Activated T-cell treated with anti-CD3 and anti-CD28 coated beads, Interleukin-2, amount 50 U/mL, for 24 hours (primary cell): ENCODE results near the gene ZSCAN21.
A peak's percentile ranks its signal among the peaks of the same experiment; 100 is the strongest.
"Not testable (repeated sequence)": the region's sequence is repeated elsewhere in the genome, so short reads cannot be mapped to it uniquely, and the experiment has no call there.

Experiments
- DNase-seq: peaks from one replicate; pipeline ENCODE4 v3.0.0-alpha.2; 2020
- H3K27ac Mint-ChIP-seq: 2 replicates; pipeline ENCODE4 v1.8.0; 2020; ENCODE audit warnings: mild to moderate bottlenecking, mixed read lengths
- H3K27me3 Mint-ChIP-seq: 2 replicates; pipeline ENCODE4 v1.8.0; 2020; ENCODE audit warnings: mixed read lengths
- H3K36me3 Mint-ChIP-seq: 2 replicates; pipeline ENCODE4 v1.8.0; 2020; ENCODE audit warnings: low read depth, mixed read lengths
- H3K4me1 Mint-ChIP-seq: 2 replicates; pipeline ENCODE4 v1.8.0; 2020; ENCODE audit warnings: low read depth, mixed read lengths
- H3K4me3 Mint-ChIP-seq: 2 replicates; pipeline ENCODE4 v1.8.0; 2020; ENCODE audit warnings: mild to moderate bottlenecking, moderate library complexity, mixed read lengths
- H3K9me3 Mint-ChIP-seq: 2 replicates; pipeline ENCODE4 v1.8.0; 2020; ENCODE audit warnings: mixed read lengths

Gene ZSCAN21

GRCh38 chr7:100049441-100050291 is at the start of gene ZSCAN21:
Gene ZSCAN21 (plus strand): TSS chr7:100049774. CDS start chr7:100057007, 7,233 bp downstream.
- Mint-ChIP-seq H3K27me3 (no peaks in the 10 kb centered on the region), H3K4me3 (peak within 1 kb of the TSS; percentile 89), H3K36me3 (peaks cover 16% of the 10 kb centered on the region), H3K4me1 (peaks cover 26% of the 10 kb centered on the region), H3K9me3 (no peaks in the 10 kb centered on the region), H3K27ac (peak within 1 kb of the TSS; percentile 96)
- DNase-seq: peak; percentile 91

DNA sequence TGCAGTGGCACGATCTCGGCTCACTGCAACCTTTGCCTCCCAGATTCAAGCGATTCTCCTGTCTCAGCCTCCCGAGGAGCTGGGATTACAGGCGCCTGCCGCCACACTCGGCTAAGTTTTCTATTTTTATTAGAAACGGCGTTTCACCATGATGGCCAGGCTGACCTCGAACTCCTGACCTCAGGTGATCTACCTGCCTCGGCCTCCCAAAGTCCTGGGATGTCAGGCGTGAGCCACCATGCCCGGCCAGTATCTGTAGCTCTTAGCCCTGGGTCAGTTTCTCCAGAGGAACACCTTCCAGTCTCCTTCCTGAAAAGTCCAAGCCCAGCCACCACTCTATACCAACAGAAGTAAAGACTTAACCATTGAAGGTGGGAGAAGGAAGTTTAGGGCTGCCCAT is 49.3 kb upstream of the ZSCAN21 start:
- DNase-seq: no peak
- Mint-ChIP-seq H3K4me1 (peaks cover 17% of the 10 kb centered on the region), H3K4me3 (no peak overlapping the region), H3K27ac (no peak overlapping the region), H3K9me3 (no peaks in the 10 kb centered on the region), H3K27me3 (no peaks in the 10 kb centered on the region), H3K36me3 (no peaks in the 10 kb centered on the region)

DNA sequence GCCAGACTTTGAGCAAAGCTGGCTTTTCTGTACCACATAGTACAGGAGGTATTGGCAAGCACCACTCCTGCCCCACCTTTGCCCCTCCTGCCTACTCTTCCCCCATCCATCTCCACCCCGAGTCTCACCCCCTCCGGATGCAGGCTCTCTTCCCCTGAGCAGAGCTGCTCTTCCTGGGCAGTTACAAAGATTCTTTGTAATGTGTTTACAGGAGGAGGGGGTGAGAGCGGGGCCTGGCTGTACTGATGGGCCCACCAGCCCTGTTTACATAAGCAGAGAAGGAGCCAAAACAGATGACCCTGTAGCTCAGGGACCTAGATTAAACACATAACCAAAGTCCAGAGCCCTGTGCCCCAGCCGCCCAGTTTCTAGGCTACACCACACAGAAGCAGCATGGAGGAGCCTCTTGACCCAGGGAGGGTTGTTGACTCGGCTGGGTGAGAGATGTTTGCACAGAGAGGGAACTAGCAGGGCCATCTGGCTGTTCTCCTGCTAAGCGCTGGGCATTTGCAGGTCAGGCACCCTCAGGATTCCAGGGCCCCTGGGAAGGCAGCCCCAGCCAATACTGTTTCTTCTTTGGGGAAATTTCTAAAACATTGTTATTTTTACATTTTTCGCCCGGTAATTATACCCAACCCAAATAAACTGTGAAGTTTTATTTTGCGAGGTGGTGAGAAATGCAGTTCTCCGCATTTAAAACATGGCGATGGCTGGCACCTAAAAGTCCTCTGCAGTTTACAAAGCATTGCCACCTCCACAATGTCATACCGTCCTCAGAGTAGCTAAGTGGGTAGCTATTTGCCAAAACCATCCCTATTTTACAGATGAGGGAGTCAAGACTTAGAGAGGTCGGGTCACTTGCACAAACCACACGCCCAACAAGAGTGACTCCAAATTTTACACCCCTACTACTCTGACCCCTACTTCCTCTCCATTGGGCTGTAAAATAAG is 45.6 kb upstream of the ZSCAN21 start:
- Mint-ChIP-seq H3K27me3 (peaks cover 4% of the 10 kb centered on the region), H3K27ac (no peak overlapping the region), H3K36me3 (no peaks in the 10 kb centered on the region), H3K4me1 (no peaks in the 10 kb centered on the region), H3K9me3 (no peaks in the 10 kb centered on the region), H3K4me3 (no peak overlapping the region)
- no peak for DNase-seq

DNA sequence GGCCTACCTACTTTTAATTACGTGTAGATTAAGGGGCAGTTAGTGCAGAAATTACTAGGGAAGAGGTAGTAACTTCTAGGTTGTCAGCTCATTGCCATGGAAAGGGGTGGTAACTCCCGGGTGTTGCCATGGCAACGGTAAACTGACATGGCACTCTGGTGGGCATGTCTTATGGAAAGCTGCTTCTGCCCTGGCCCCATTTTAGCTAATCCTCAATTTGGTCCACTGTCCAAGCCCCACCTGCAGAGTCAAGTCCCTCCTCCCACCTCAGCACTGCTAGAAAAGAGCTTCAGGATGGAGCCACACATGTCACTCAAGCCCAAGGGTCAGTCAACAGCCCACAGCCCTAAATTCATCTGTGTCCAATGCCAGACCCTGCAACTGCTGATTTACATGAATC is 41.7 kb upstream of the ZSCAN21 start:
- Mint-ChIP-seq H3K36me3 (no peaks in the 10 kb centered on the region), H3K27me3 (peaks cover 4% of the 10 kb centered on the region), H3K4me1 (peaks cover 3% of the 10 kb centered on the region), H3K27ac (no peak overlapping the region), H3K4me3 (no peak overlapping the region), H3K9me3 (no peaks in the 10 kb centered on the region)
- no peak for DNase-seq

DNA sequence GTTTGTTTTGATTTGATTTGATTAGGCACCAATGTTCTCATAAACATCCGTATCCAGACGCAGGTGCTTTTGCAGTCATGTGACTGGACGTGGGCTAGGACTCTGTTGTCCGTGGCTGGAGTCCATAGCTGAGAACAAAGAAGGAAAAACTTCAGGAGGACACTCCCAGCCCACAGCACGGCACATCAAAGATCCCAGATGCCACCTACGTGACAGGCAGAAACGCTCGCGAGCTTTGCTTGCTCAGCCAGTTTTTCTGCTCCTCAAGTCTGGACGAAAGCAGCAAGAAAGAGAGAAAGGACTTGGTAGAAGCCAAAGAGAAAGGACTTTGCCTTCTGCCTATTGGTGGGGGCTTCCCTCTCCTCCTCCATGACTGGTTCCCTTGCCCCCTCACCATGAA is 41.0 kb upstream of the ZSCAN21 start:
- Mint-ChIP-seq H3K27ac (no peak overlapping the region), H3K4me1 (peaks cover 9% of the 10 kb centered on the region), H3K36me3 (no peaks in the 10 kb centered on the region), H3K4me3 (no peak overlapping the region), H3K27me3 (peaks cover 4% of the 10 kb centered on the region), H3K9me3 (no peaks in the 10 kb centered on the region)
- no peak for DNase-seq

- H3K4me3 Mint-ChIP-seq, H3K9me3 Mint-ChIP-seq, DNase-seq, H3K27ac Mint-ChIP-seq, H3K36me3 Mint-ChIP-seq, H3K27me3 Mint-ChIP-seq: not testable (repeated sequence)
- peaks cover 16% of the 10 kb centered on the region for H3K4me1 Mint-ChIP-seq
Observed at GRCh38 chr7:100009952-100010351, 39.6 kb upstream of the ZSCAN21 start.

DNA sequence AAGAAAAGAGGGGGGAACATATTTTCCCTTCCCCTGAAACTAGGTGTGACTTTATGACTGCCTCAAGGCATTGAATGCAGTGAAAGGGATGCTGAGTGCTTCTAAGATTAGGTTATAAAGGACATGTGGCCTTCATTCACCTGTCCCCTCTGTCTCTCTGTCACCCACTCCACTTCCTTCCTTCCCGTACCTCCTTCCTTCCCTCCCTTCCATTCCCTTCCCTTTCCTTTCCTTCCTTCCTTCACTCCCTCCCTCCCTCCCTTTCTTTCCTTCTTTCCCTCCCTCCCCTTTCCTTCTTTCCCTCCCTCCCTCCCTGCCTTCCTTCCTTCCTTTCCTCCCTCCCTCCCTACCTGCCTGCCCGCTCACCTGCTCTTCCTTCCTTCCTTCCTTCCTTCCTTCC is 38.7 kb upstream of the ZSCAN21 start:
- Mint-ChIP-seq H3K27me3 (peaks cover 4% of the 10 kb centered on the region), H3K4me1 (peaks cover 20% of the 10 kb centered on the region), H3K4me3 (no peak overlapping the region), H3K36me3 (peaks cover 2% of the 10 kb centered on the region), H3K9me3 (no peaks in the 10 kb centered on the region), H3K27ac (no peak overlapping the region)
- no peak for DNase-seq

DNA sequence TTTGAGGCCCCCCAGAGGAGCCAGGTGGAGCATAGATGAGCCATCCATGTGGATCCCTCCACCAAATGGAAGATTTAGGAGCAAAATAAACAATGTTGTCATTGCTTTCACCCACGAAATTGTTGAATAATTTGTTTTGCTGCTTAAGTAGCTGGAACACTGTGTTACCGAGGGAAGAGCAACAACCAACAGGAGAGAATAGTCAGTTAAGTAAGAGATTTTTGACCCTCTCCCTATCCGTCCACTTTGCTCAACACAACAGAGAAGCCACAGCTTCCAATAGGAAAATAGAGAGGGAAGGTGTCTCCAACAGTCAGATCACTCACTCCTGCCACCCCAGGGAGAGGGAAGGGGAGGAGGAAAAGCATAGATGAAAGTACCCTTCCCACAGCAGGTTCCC is 38.1 kb upstream of the ZSCAN21 start:
- Mint-ChIP-seq H3K4me3 (no peak overlapping the region), H3K4me1 (peaks cover 24% of the 10 kb centered on the region), H3K27me3 (peaks cover 4% of the 10 kb centered on the region), H3K36me3 (peaks cover 8% of the 10 kb centered on the region), H3K9me3 (no peaks in the 10 kb centered on the region), H3K27ac (no peak overlapping the region)
- DNase-seq: no peak

GRCh38 chr7:100012385-100013327 is 36.9 kb upstream of the ZSCAN21 start:
- Mint-ChIP-seq H3K36me3 (peaks cover 17% of the 10 kb centered on the region), H3K4me1 (peaks cover 34% of the 10 kb centered on the region), H3K27ac (peak overlapping the region; percentile 76)
- not testable (repeated sequence) for H3K9me3 Mint-ChIP-seq, H3K4me3 Mint-ChIP-seq, DNase-seq, H3K27me3 Mint-ChIP-seq

DNA sequence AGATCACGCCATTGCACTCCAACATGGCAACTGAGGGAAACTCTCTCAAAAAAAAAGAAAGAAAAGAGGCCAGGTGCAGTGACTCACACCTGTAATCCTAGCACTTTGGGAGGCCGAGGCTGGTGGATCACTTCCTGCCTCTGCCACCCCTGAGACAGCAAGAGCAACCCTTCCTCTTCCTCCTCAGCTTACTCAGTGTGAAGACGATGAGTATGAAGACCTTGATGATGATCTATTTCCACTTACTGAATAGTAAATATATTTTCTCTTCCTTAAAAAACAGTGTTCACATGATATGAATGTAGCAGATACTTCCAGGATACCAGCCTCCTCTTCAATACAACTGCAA is 36.3 kb upstream of the ZSCAN21 start:
- Mint-ChIP-seq H3K36me3 (peaks cover 21% of the 10 kb centered on the region), H3K4me1 (peaks cover 39% of the 10 kb centered on the region), H3K27ac (peak overlapping the region; percentile 76), H3K9me3 (no peaks in the 10 kb centered on the region), H3K27me3 (no peaks in the 10 kb centered on the region), H3K4me3 (no peak overlapping the region)
- peak; percentile 41 for DNase-seq

DNA sequence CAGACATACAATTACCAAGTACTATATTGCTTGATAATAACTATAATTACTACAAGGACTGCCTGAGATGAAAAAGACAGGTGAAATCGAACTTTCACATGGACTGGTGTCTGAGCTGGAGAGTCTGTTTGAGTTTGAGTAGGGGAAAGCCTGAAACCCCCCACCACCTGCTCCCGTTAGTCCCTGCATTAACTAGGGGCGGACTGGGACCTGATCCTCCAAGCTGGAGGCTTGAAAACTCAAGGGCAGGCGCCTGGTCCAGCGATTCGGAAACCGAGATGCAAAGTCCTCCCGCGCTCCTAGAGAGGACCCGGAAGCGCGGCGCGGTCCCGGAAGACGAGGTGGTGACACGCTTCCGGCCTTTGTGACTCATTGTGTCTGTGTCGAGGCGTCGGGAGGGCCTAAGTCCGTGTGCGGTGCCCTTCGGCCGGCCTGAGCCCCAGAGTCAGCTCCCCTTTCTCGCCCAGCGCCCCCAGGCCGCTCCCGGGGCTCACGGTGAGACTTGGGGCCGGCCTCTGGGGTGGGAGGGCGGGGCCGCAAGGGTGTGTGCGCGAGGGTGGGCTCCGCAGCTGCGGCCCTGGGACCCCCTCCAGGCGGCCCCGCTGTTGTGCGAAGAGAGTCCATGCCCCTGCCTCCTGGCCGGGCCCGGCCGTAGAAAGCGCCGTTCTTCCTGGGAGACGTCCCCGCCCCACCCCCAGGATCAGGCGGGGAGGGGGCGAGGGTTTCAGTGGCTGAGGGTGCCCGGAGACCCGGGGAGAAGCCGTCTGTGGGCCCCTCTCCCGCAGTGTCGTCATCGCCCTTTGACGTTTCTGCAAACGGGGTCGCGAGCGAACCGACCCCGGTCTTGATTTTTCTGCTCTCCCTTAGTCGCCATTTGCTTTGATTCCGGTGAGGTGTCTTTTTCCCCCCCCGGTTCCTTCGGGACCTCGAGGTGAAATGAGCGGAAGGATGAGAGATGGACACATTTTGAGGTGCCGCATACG is 34.1 kb upstream of the ZSCAN21 start, which contains the start of gene ZKSCAN1:
TSS of gene ZKSCAN1 (plus strand) at position 365 of the 983 bp plus-strand sequence. CDS start 7,911 bp downstream, outside the sequence.
- Mint-ChIP-seq H3K36me3 (peaks cover 40% of the 10 kb centered on the region), H3K4me1 (peaks cover 58% of the 10 kb centered on the region), H3K9me3 (no peaks in the 10 kb centered on the region)

GRCh38 chr7:100016215-100016901 is 33.2 kb upstream of the ZSCAN21 start:
- peak overlapping the region; percentile 94 for H3K4me3 Mint-ChIP-seq
- DNase-seq: no peak
- no peaks in the 10 kb centered on the region for H3K9me3 Mint-ChIP-seq
- peaks cover 43% of the 10 kb centered on the region for H3K36me3 Mint-ChIP-seq
- peak overlapping the region; percentile 97 for H3K27ac Mint-ChIP-seq
- H3K4me1 Mint-ChIP-seq: peaks cover 63% of the 10 kb centered on the region
- H3K27me3 Mint-ChIP-seq: no peaks in the 10 kb centered on the region

More for the DNA sequence above, 34.1 kb upstream of the ZSCAN21 start, which contains the start of gene ZKSCAN1:
- H3K4me3 Mint-ChIP-seq: peak within 1 kb of the TSS; percentile 94
- H3K27ac Mint-ChIP-seq: peak within 1 kb of the TSS; percentile 97
- no peaks in the 10 kb centered on the region for H3K27me3 Mint-ChIP-seq
- peak; percentile 88 for DNase-seq
